Measurements from ENCODE around the gene CCND2. TPM values are rescaled to one million over a fixed set of nuclear protein-coding genes. Genes with fewer than 3 reads are reported as not detected.

CCND2 gene
- total and polyA plus RNA-seq, 2 of the 8 experiments (the other 6 are each of a cell fraction or from before 2014, with no cell fraction given) = 41.7 to 223 TPM

GRCh38 chr12:4282103-4282891, 8.7 kb downstream of the CCND2 start:
- Histone ChIP-seq H2BK20ac (ENCODE audit: low read length) (no peak overlapping the region), H2AFZ (ENCODE audit: low read length) (no peak overlapping the region), H2BK120ac (replicated peaks; ENCODE audit: low read depth, low read length) (no peak overlapping the region), H3K79me1 (ENCODE audit: low read depth, low read length) (peaks cover 30% of the 10 kb centered on the region), H3K27me3 (replicated peaks in 1 of 4; ENCODE audit: control insufficient read depth in 3 of 4, extremely low read depth in 1 of 4, insufficient read depth in 3 of 4, low read length in 3 of 4) (no peaks in the 10 kb centered on the region), H3K4me2 (ENCODE audit: insufficient read depth in 1 of 2, low read depth in 2 of 2, low read length in 2 of 2) (no peak overlapping the region), H3K4me3 (ENCODE audit: extremely low read depth in 1 of 4, insufficient read depth in 2 of 4, low read depth in 3 of 4, low read length in 4 of 4) (no peak overlapping the region), H3K18ac (ENCODE audit: extremely low read depth, low read length) (no peak overlapping the region), H2BK12ac (ENCODE audit: low read depth, low read length) (no peak overlapping the region), H3K4me1 (replicated peaks in 1 of 4; ENCODE audit: control insufficient read depth in 3 of 4, insufficient read depth in 4 of 4, low read length in 3 of 4) (peaks cover 0 to 6% (median 3%) of the 10 kb centered on the region in 4 experiments), H3K36me3 (ENCODE audit: control insufficient read depth in 2 of 4, insufficient read depth in 4 of 4, low read length in 3 of 4) (peaks cover 60 to 100% (median 90%) of the 10 kb centered on the region in 4 experiments), H3K23ac (ENCODE audit: insufficient read length) (no peak overlapping the region), H3K9me3 (ENCODE audit: insufficient read depth in 2 of 2, low read depth in 1 of 2, low read length in 1 of 2) (no peaks in the 10 kb centered on the region), H3K14ac (ENCODE audit: insufficient read length) (no peak overlapping the region), H3K9ac (replicated peaks in 1 of 4; ENCODE audit: extremely low read depth in 1 of 4, low read depth in 3 of 4, low read length in 3 of 4) (no peak overlapping the region), H4K91ac (replicated peaks; ENCODE audit: insufficient read length, low read length) (no peak overlapping the region), H3K56ac (replicated peaks; ENCODE audit: insufficient read length, low read depth, low read length) (no peak overlapping the region), H4K8ac (ENCODE audit: extremely low read depth, insufficient read depth, low read length) (no peak overlapping the region; the same call in 1 of the 2 replicates), H3K79me2 (ENCODE audit: control insufficient read depth in 1 of 2, insufficient read depth in 2 of 2, low read length in 2 of 2) (peaks cover 0 to 96% of the 10 kb centered on the region in 2 experiments; a peak in 3 of 4 replicates), H2AK5ac (ENCODE audit: low read depth, low read length) (no peak overlapping the region), H3K23me2 (ENCODE audit: low read depth, low read length) (no peaks in the 10 kb centered on the region), H3K27ac (ENCODE audit: low read depth, low read length) (no peak overlapping the region), H3K4ac (replicated peaks; ENCODE audit: insufficient read length, low read depth, low read length) (no peak overlapping the region), H4K5ac (ENCODE audit: insufficient read length, low read depth, low read length) (no peak overlapping the region), H4K20me1 (replicated peaks in 1 of 2; ENCODE audit: control insufficient read depth in 1 of 2, insufficient read depth in 2 of 2, low read length in 2 of 2) (peaks cover 36 to 68% of the 10 kb centered on the region in 2 experiments), H2BK5ac (ENCODE audit: low read depth, low read length) (no peak overlapping the region), H2BK15ac (ENCODE audit: low read length) (no peak overlapping the region)
- CTCF ChIA-PET (ENCODE audit: partially characterized antibody) = interaction anchor here (0.6 to 3.4 kb wide), 23 partner anchors 10 to 474 kb away, joined by 3 to 20 read pairs (median 4); no protein-coding TSS in a partner anchor
- FAIRE-seq (no peak), DNase-seq (ENCODE audit: low read depth in 1 of 2, low spot score in 2 of 2) (peak in 1 of 2 experiments; percentile 45)
- TF ChIP-seq CBX8 (IDR thresholded peaks at IDR 0.05; ENCODE audit: borderline replicate concordance, low read depth, low read length) (no peak), CBX5 (IDR thresholded peaks at IDR 0.05; ENCODE audit: low read depth, low read length) (no peak), POLR2AphosphoS5 (IDR thresholded peaks at IDR 0.05; ENCODE audit: low read depth, low read length) (peak; percentile 25)
- WGBS, 2 experiments (ENCODE audit: extremely low coverage in 1 of 2, insufficient coverage in 1 of 2, insufficient read length in 1 of 2, insufficient replicate concordance in 2 of 2, low coverage in 1 of 2, low lambda C conversion rate in 2 of 2, missing lambda C conversion rate in 1 of 2) = 92% methylated on average over 16 of the region's 16 CpGs; no CpG with 5 or more reads in 1 of the 2 experiments
- POLR2A ChIA-PET (ENCODE audit: partially characterized antibody) = interaction anchor here (0.6 to 29.3 kb wide), 10 partner anchors 10 to 401 kb away, joined by 3 to 531 read pairs (median 4); partner anchors contain the start of gene CCND2
